Posterior vena cava (tissue), 2 donors: ENCODE results near the gene APOL3. TPM values are rescaled to one million over a fixed set of nuclear protein-coding genes. Genes with fewer than 3 reads are reported as not detected.
"Not testable (repeated sequence)": the region's sequence is repeated elsewhere in the genome, so short reads cannot be mapped to it uniquely, and the experiment has no call there.

Experiments used
- DNase-seq: peaks from one replicate; pipeline ENCODE4 v3.0.0-alpha.2; 2020; ENCODE audit warnings: low spot score
- intact Hi-C, 2 donors: fragments of 100-400 bp; cut with DNase I; formaldehyde crosslinking; loops; one replicate each; pipeline versions ENCODE4 v1.14.1 to v1.14.2; 2022 to 2023
- long read RNA-seq, 2 donors: library from polyadenylated mRNA; unstranded; transcript quantifications; one replicate each; pipeline ENCODE4 v2.0.0, GENCODE V29; 2020 to 2021
- total RNA-seq, 2 donors: library from RNA; stranded (reverse); fragmentation: NEBNext Ultra II Directional; extraction: Animal tissue kit (Norgen Biotek cat#: 25700); gene quantifications; one replicate each; pipeline ENCODE4 v1.2.1, GENCODE V29; 2021
- donor health status: DM: yes; HTN: yes; CAD: no.
- donor health status: DM: yes; HTN: yes; CAD: no.

Gene APOL3
- 10 to 100 TPM; 54.5 to 69.2 TPM for total RNA-seq
- long read RNA-seq, donor 1, partial matches to known transcripts: 2 of 18 reads
- long read RNA-seq, donor 1, other reads (novel, unspliced or antisense): 9 of 18 reads
- long read RNA-seq, donor 2, transcript APOL3-201 (3 exons, 2,117 nt): minor isoform, 9 of 58 reads
- long read RNA-seq, donor 2, transcript APOL3-205 (4 exons, 2,214 nt): major isoform, 24 of 58 reads
- long read RNA-seq, donor 2, partial matches to known transcripts: 5 of 58 reads
- long read RNA-seq, donor 2, other reads (novel, unspliced or antisense): 17 of 58 reads

- DNase-seq: peak; percentile 91
- intact Hi-C loops: no loop called here
Observed at GRCh38 chr22:36160499-36160942, at the start of gene APOL3. Gene APOL3, minus strand, starts transcription at chr22:36160755. Its CDS starts 11,700 bp downstream, at chr22:36149055.

- intact Hi-C loops: no loop called here
- no peak for DNase-seq
Observed at GRCh38 chr22:36210224-36210623, 49.7 kb upstream of the APOL3 start.

DNA sequence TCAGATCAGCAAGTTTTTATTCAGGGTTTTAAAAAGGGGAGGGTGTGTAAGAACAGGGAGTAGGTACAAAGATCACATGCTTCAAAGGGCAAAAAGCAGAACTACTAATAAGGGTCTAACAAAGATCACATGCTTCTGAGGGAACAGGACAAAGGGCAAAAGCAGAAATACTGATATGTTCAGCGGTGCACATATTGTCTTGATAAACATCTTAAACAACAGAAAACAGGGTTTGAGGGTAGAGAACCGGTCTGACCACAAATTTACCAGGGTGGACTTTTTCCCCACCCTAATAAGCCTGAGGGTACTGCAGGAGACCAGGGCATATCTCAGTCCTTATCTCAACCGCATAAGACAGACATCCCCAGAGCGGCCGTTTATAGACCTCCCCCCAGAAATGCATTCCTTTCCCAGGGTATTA, 48.9 kb upstream of the APOL3 start:
- intact Hi-C loops, DNase-seq: not testable (repeated sequence)

GRCh38 chr22:36208914-36209313, 48.4 kb upstream of the APOL3 start:
- intact Hi-C loops: no loop called here
- DNase-seq: no peak

DNA sequence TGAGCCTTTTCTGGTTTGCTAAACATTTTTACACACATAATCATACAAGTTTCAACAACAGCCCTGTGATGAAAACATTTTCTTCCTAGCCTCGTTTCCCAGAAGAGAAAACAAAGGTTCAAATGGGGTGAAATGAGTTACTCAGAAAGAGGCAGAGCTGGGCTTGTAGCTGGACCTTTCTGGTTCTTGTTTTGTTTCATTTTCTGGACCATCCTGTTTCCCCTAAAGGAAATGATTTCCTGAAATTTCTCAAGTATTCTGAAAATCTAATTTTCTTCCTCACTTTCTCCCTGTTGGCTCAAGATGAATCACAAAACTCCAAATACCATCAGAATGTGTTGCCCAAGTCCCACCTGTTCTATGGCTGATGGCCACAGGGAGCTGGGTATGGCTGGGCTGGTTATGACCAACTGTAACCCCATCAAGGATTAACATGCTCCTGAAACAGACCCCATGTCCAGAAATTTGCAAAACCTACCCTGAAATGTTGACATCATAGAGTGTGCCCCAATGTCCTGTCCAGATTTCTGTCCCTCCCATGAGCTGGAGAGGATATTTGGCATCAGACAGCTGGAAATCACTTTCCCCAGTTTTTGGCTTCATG, 47.7 kb upstream of the APOL3 start:
- intact Hi-C loops: no loop called here

DNA sequence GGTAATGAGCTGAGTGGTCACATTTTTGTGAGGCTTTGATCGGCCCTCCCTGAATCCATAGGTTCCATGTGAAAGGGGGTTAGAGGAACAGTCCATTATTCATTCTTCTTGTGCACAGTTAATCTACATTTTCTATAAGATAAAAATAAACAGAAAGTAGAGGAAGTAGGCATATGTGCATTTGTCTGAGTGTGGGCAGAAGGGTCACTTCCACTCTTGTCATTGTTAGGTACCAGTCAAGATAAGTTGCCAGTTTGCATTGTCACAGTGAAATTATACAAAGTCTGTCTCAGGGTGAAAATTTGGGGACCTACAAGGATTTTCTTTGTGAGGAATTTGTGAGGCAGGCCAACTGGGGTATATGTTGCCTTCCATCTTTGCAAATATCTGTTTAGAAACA, 45.7 kb upstream of the APOL3 start:
- DNase-seq: no peak
- intact Hi-C loops: no loop called here

More for the DNA sequence above, 47.7 kb upstream of the APOL3 start:
- no peak for DNase-seq

DNA sequence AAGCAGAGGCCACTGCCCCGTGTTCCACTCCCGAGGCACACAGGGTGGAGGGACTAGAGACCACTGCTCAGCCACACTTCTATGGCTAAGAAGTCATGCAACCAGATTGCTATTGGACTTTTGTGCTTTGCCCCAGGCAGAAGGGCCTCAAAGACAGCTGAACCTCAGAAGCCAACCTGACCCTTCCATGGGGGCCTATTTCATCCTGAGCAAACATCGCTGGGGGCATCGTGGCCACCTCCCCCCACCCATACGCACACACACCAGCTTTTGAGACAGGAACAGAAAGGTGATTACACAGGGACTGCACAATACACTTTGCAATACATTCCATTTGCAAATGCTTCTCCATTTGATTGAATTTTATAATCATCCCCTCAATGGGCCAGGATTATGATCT, 45.0 kb upstream of the APOL3 start:
- DNase-seq, intact Hi-C loops: not testable (repeated sequence)

DNA sequence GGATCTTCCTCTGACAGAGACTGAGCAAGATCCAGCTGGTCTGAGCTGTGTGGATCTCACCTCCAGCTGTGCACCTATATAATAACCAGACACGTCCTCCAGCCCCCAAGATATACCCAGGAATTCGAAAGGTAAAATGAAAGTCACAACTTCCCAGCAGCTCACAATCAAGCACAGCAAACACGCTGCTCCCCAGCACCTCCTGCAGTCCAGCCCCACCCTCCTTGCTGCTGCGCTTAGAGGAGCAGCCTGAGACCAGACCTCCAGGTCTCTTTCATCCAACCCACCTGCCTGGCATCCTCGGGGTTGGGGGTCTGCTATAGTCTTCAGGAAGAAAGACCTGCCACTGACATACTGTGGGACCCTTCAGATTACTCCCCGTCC, 44.1 kb upstream of the APOL3 start:
- intact Hi-C loops: no loop called here
- DNase-seq: no peak

DNA sequence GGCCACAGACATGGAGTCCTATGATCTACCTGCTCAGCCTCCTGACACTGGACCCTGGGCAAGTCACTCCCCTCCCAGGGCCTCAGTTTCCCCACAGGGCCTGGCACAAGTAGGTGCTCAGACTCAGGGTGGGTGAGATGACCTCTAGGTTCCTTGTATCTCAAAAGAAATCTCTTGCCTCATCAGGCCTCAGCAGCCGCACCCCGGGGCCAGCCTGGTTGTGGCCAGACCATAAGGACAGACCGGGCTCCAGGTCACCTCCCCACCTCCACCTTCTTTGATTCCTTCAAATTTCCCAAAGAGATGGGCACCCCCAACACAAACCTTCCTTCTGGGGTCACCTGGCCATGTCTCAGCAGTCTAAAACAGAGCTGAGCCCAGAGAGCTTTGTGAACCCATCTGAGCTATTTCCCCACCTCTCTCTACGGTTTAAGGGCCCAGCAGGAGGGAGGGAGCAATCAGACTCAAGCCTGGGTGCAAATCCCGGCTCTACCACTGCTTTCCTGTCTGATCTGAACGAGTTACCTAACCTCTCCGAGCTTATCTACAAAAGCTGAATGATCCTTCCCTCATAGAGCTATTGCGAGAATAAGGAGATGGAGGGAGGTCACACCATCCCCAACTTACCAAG, 43.6 kb upstream of the APOL3 start:
- intact Hi-C loops: no loop called here
- DNase-seq: no peak

- DNase-seq, intact Hi-C loops: not testable (repeated sequence)
Observed at GRCh38 chr22:36203441-36203840, 42.9 kb upstream of the APOL3 start.

DNA sequence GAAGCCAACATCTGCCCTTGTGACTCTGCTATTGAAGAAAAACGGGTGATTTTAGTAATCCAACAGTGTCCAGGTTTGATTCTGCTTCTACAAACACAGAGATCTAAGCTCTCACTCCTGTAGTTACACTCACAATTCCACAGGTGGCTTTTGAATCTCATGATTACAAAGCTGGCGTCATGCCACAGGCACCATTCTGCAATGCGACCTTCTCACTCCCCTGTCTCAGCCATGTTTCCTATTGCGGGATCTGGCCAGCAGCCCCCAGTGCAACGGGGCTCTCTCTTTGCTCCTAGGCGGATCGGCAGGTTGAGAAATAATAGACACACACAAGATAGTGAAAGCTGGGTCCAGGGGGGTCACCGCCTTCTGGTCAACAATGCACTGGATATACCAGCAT, 42.4 kb upstream of the APOL3 start:
- DNase-seq, intact Hi-C loops: not testable (repeated sequence)

GRCh38 chr22:36201630-36202319, 41.2 kb upstream of the APOL3 start, which contains the start of gene APOL4:
Gene APOL4, minus strand, starts transcription at chr22:36201809. Its CDS starts 75 bp downstream, at chr22:36201734.
- DNase-seq: peak; percentile 93
- intact Hi-C loops: no loop called here

GRCh38 chr22:36201025-36201424, 40.5 kb upstream of the APOL3 start:
- intact Hi-C loops: not testable (repeated sequence)

GRCh38 chr22:36199001-36199551, 38.5 kb upstream of the APOL3 start:
- DNase-seq: no peak
- intact Hi-C loops: loop anchor here (5.0 to 10.0 kb wide), 3 partner anchors 73 to 296 kb away; no protein-coding TSS in a partner anchor

More at GRCh38 chr22:36201025-36201424, 40.5 kb upstream of the APOL3 start:
- not testable (repeated sequence) for DNase-seq

- DNase-seq: no peak
- intact Hi-C loops: loop anchor here (5.0 to 10.0 kb wide), 3 partner anchors 74 to 296 kb away; no protein-coding TSS in a partner anchor
Observed at GRCh38 chr22:36198536-36198935, 38.0 kb upstream of the APOL3 start.

GRCh38 chr22:36197514-36198146, 37.1 kb upstream of the APOL3 start:
- no peak for DNase-seq
- intact Hi-C loops: loop anchor here (5.0 to 10.0 kb wide), 3 partner anchors 75 to 297 kb away; no protein-coding TSS in a partner anchor

DNA sequence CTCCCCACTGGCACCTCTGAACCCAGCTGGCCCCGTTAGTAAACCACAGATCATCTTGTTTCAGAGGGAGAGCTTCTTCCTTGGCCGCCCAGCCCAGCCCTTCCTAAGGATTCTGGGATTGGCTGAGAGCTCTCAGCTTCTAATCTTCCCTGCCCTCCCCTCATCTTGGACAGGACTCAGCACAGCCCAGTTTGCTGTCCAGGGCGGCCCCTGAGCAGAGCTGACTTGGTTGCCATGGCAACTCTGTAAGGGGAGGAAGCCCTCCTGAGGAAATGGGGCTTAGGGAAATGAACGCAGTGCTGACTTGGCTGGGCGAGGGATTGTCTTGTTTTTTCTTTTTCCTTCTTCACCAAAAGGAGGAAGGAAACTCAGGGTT, 36.5 kb upstream of the APOL3 start:
- intact Hi-C loops: loop anchor here (5.0 to 10.0 kb wide), 3 partner anchors 75 to 298 kb away; no protein-coding TSS in a partner anchor
- no peak for DNase-seq

GRCh38 chr22:36196254-36197064, 35.9 kb upstream of the APOL3 start:
- intact Hi-C loops: loop anchor here (5.0 to 10.0 kb wide), 3 partner anchors 76 to 298 kb away; no protein-coding TSS in a partner anchor
- DNase-seq: no peak
